NCI-H526 (cell line): ENCODE measurements around the gene APCDD1.
"Not testable (repeated sequence)": the region's sequence is repeated elsewhere in the genome, so short reads cannot be mapped to it uniquely, and the experiment has no call there.

Experiments used
- DNase-seq, 2 experiments: peaks; one replicate each; lab custom pipeline; 2025; lab: John Stamatoyannopoulos, UW

Gene APCDD1

GRCh38 chr18:10525697-10526560, 71.5 kb downstream of the APCDD1 start, which contains the start of gene NAPG:
TSS of gene NAPG (plus strand) at chr18:10526027. CDS start at chr18:10526103, 76 bp downstream.
- DNase-seq = peak; percentile 55 to 89

- DNase-seq = no peak
Measured at GRCh38 chr18:10526561-10526949, 72.1 kb downstream of the APCDD1 start.

GRCh38 chr18:10528439-10528838, 74.0 kb downstream of the APCDD1 start:
- no peak for DNase-seq

DNA sequence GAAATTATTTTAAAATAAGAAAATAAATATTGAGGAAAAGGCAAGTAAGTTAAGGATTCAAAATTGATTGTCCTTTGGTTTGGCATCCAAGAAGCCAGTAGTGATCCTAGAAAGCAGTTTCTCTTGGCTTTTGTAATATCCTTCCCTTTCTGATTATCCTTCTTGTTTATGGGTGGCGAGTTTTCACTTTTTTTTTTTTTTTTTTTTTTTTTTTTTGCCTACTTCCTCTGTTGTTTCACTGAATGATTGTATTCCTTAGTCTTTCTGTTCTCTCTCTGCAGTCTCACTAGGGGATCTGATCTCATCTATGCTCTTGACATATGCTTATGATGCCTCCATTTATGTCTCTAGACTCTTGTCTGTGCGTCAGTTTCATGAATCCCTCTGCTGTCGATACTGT, 75.6 kb downstream of the APCDD1 start:
- DNase-seq = no peak

DNA sequence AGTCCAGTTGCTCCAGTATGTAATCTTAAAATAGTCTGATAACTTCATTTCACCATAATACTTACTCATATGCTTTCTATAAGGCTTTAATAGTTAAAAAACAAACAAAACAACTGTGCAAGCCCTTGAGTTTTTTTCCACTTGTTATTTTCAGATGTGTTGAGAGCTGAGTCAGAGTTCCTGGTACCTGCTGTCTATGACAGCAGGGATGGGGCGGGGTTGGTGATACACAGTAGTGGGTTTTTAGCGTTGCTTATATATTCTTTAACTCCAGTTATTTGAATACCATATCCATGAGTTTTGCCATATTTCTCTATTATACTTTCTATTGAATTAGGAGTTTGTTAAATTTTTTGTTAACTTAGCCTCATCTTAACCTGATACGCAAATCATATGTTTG, 76.4 kb downstream of the APCDD1 start:
- no peak for DNase-seq

DNA sequence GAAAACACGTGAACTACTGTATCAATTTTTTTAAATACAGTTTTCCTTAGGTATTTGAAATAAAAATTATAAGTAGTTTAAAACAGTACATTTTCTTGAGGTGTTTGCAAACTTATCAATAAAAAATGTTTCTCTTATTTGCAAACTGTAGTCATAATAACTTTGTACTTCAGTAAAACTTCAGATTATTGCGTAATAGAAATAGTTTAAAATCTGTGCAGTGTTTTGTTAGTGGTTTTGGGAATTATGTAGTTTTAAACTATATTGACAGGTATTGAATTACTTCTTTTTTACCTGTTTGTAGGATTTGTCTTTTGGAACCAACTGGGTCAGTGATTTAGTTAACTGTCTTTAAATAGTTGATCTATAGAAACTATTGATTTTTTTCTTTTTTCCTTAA, 78.7 kb downstream of the APCDD1 start:
- no peak for DNase-seq

DNA sequence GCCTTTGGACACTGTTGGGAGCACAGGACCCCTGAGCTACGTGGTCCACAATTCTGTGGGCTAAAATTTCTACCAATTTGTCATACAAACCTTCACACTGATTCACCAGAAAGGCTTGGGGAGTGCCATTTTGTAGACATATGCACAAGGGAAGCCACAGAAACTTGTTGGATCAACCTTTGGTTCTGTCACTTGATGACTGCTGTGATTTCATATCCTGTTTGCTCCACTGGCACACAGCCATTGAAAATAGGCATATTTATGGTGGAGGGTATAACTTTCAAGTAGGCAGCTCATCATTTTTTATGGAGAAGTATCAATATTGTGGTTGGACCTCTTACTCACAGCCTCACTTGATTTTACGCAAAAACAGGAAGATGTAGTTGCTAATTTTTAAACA, 81.8 kb downstream of the APCDD1 start:
- no peak for DNase-seq

DNA sequence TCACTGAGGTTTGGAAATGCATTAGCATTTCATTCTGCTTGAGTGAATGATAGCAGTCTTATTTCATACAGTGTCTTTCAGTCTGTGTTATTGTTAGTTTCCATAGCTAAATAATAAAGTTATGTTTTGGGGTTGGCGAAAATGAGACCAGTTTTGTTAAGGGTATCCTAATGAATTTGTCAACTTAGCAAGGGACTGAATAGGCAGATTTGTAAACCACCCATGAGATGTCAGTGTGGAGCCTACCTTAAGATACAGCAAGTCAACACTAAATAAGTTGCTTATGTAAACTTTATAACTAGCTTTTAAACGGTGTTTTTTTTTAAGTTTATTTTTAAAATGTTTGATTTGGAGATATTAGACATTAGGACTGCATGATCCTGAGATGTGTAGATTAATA, 83.3 kb downstream of the APCDD1 start:
- DNase-seq = no peak

DNA sequence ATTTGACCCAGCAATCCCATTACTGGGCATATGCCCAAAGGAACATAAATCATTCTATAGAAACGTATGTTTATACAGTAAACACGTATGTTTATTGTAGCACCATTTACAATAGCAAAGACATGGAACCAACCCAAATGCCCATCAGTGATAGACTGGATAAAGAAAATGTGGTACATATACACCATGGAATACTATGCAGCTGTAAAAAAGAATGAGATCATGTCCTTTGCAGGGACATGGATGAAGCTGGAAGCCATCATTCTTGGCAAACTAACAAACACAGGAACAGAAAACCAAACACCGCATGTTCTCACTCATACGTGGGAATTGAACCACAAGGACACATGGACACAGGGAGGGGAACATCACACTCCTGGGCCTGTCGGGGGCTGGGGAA, 84.7 kb downstream of the APCDD1 start:
- DNase-seq = not testable (repeated sequence)
